COLO668 (cell line): ENCODE results near the gene FAXC.
"Not testable (repeated sequence)": the region's sequence is repeated elsewhere in the genome, so short reads cannot be mapped to it uniquely, and the experiment has no call there.

Experiments used
- DNase-seq: peaks from one replicate; lab custom pipeline; 2025; ENCODE audit not compliant: unreplicated experiment; lab: John Stamatoyannopoulos, UW

The FAXC gene

GRCh38 chr6:99288668-99289067, 60.8 kb downstream of the FAXC start:
- no peak for DNase-seq

- DNase-seq: no peak
Measured at GRCh38 chr6:99287523-99287922, 62.0 kb downstream of the FAXC start.

- DNase-seq: no peak
Measured at GRCh38 chr6:99285881-99286280, 63.6 kb downstream of the FAXC start.

GRCh38 chr6:99282479-99283062, 66.9 kb downstream of the FAXC start:
- no peak for DNase-seq

GRCh38 chr6:99276747-99277146, 72.7 kb downstream of the FAXC start:
- no peak for DNase-seq

- DNase-seq: no peak
Measured at GRCh38 chr6:99270826-99271225, 78.6 kb downstream of the FAXC start.

- DNase-seq: no peak
Measured at GRCh38 chr6:99270030-99270429, 79.4 kb downstream of the FAXC start.

- DNase-seq: no peak
Measured at GRCh38 chr6:99269207-99269606, 80.3 kb downstream of the FAXC start.

GRCh38 chr6:99266996-99267395, 82.5 kb downstream of the FAXC start:
- DNase-seq: not testable (repeated sequence)

- DNase-seq: not testable (repeated sequence)
Measured at GRCh38 chr6:99265447-99265846, 84.0 kb downstream of the FAXC start.

GRCh38 chr6:99254616-99255550, 94.6 kb downstream of the FAXC start:
- DNase-seq: no peak

GRCh38 chr6:99253271-99253670, 96.2 kb downstream of the FAXC start:
- no peak for DNase-seq

GRCh38 chr6:99252421-99252820, 97.1 kb downstream of the FAXC start:
- DNase-seq: no peak

GRCh38 chr6:99250476-99250875, 99.0 kb downstream of the FAXC start:
- DNase-seq: no peak

GRCh38 chr6:99246602-99247001, 102.9 kb downstream of the FAXC start:
- no peak for DNase-seq

GRCh38 chr6:99241905-99242534, 107.5 kb downstream of the FAXC start:
- DNase-seq: peak; percentile 9

GRCh38 chr6:99236010-99236409, 113.5 kb downstream of the FAXC start:
- DNase-seq: no peak

- no peak for DNase-seq
Measured at GRCh38 chr6:99233219-99233618, 116.3 kb downstream of the FAXC start.

- DNase-seq: no peak
Measured at GRCh38 chr6:99232056-99232455, 117.4 kb downstream of the FAXC start.

- DNase-seq: no peak
Measured at GRCh38 chr6:99225172-99225571, 124.3 kb downstream of the FAXC start.
